Astrocyte (in vitro differentiated cells and primary cell): ENCODE results near the gene DLGAP1. TPM values are rescaled to one million over a fixed set of nuclear protein-coding genes. Genes with fewer than 3 reads are reported as not detected.

ENCODE experiments used
- DNase-seq: peaks from one replicate; pipeline ENCODE4 v3.0.0-alpha.2; 2010; ENCODE audit warnings: low read depth
- FAIRE-seq: peaks from 2 replicates; lab custom pipeline; 2011; peaks lifted over from hg19 to GRCh38; lab: Jason Lieb, UNC
- H2AFZ ChIP-seq: 2 replicates; pipeline ENCODE4 v1.6.0; 2012; ENCODE audit warnings: low read depth, low read length, inconsistent platforms
- H3K27ac ChIP-seq: 2 replicates; pipeline ENCODE4 v1.5.1; 2011; ENCODE audit warnings: low read depth, low read length, inconsistent platforms
- H3K27me3 ChIP-seq: 2 replicates; pipeline ENCODE4 v1.6.0; 2011; ENCODE audit warnings: low read length, inconsistent platforms; ENCODE audit not compliant: insufficient read depth
- H3K36me3 ChIP-seq: 2 replicates; pipeline ENCODE4 v1.5.1; 2011; ENCODE audit warnings: low read length, inconsistent platforms; ENCODE audit not compliant: insufficient read depth
- H3K4me1 ChIP-seq: 2 replicates; pipeline ENCODE4 v1.5.1; 2011; ENCODE audit warnings: low read length, inconsistent platforms; ENCODE audit not compliant: insufficient read depth
- H3K4me2 ChIP-seq: 2 replicates; pipeline ENCODE4 v1.6.0; 2012; ENCODE audit warnings: low read length, inconsistent platforms
- H3K4me3 ChIP-seq: 2 replicates; pipeline ENCODE4 v1.5.1; 2011; ENCODE audit warnings: low read depth, mild to moderate bottlenecking, low read length, inconsistent platforms; ENCODE audit not compliant: insufficient read depth
- H3K79me2 ChIP-seq: 2 replicates; pipeline ENCODE4 v1.6.0; 2012; ENCODE audit warnings: mild to moderate bottlenecking, low read length, inconsistent platforms; ENCODE audit not compliant: insufficient read depth
- H3K9ac ChIP-seq: 2 replicates; pipeline ENCODE4 v1.6.0; 2012; ENCODE audit warnings: mild to moderate bottlenecking, low read length, inconsistent platforms
- H3K9me3 ChIP-seq: 2 replicates; pipeline ENCODE4 v1.5.1; 2012; ENCODE audit warnings: low read depth, mild to moderate bottlenecking, low read length, inconsistent platforms; ENCODE audit not compliant: insufficient read depth
- H4K20me1 ChIP-seq: 2 replicates; pipeline ENCODE4 v1.6.0; 2012; ENCODE audit warnings: low read length, inconsistent platforms; ENCODE audit not compliant: insufficient read depth
- H3K27ac Mint-ChIP-seq: one replicate; pipeline ENCODE4 v1.8.0; 2021; ENCODE audit warnings: mild to moderate bottlenecking, mixed read lengths; ENCODE audit not compliant: unreplicated experiment
- H3K27me3 Mint-ChIP-seq: one replicate; pipeline ENCODE4 v1.8.0; 2021; ENCODE audit warnings: low read depth, mixed read lengths; ENCODE audit not compliant: unreplicated experiment
- H3K36me3 Mint-ChIP-seq: one replicate; pipeline ENCODE4 v1.8.0; 2021; ENCODE audit warnings: low read depth, mixed read lengths; ENCODE audit not compliant: unreplicated experiment
- H3K4me1 Mint-ChIP-seq: one replicate; pipeline ENCODE4 v1.8.0; 2021; ENCODE audit warnings: low read depth, mixed read lengths; ENCODE audit not compliant: unreplicated experiment
- H3K4me3 Mint-ChIP-seq: one replicate; pipeline ENCODE4 v1.8.0; 2021; ENCODE audit warnings: mild to moderate bottlenecking, moderate library complexity, mixed read lengths; ENCODE audit not compliant: unreplicated experiment
- H3K9me3 Mint-ChIP-seq: one replicate; pipeline ENCODE4 v1.8.0; 2021; ENCODE audit warnings: mild to moderate bottlenecking, mixed read lengths; ENCODE audit not compliant: unreplicated experiment
- CTCF ChIP-seq: IDR thresholded peaks from 2 replicates; pipeline ENCODE4 v1.5.1; 2011; ENCODE audit warnings: low read depth, mild to moderate bottlenecking, inconsistent platforms, low read length, moderate library complexity; ENCODE audit not compliant: insufficient read depth
- EZH2 ChIP-seq: IDR thresholded peaks from 2 replicates; pipeline ENCODE4 v1.6.1; 2012; ENCODE audit warnings: mild to moderate bottlenecking, low read length, inconsistent platforms; ENCODE audit not compliant: insufficient read depth
- total RNA-seq: library from RNA; stranded (reverse); gene quantifications from 2 replicates; pipeline ENCODE4 v1.2.1, GENCODE V29; 2021

DLGAP1 gene
- total RNA-seq, 1 donor from 2014 or later = 2.3 TPM

GRCh38 chr18:3458378-3458777 lies 996.7 kb downstream of the DLGAP1 start:
- Mint-ChIP-seq H3K27me3 (no peaks in the 10 kb centered on the region), H3K9me3 (peaks cover 4% of the 10 kb centered on the region), H3K4me3 (peak overlapping the region; percentile 66), H3K36me3 (peaks cover 30% of the 10 kb centered on the region), H3K27ac (peak overlapping the region; percentile 88), H3K4me1 (peaks cover 43% of the 10 kb centered on the region)
- DNase-seq (no peak), FAIRE-seq (no peak)
- Histone ChIP-seq H3K36me3 (peaks cover 28% of the 10 kb centered on the region), H2AFZ (no peak overlapping the region), H3K9me3 (no peaks in the 10 kb centered on the region), H3K79me2 (peaks cover 59% of the 10 kb centered on the region), H3K9ac (peak overlapping the region; percentile 36), H3K27me3 (no peaks in the 10 kb centered on the region), H3K4me1 (peaks cover 42% of the 10 kb centered on the region), H3K27ac (peak overlapping the region; percentile 77), H3K4me3 (no peak overlapping the region), H4K20me1 (peaks cover 20% of the 10 kb centered on the region), H3K4me2 (peak overlapping the region; percentile 52)
- TF ChIP-seq CTCF = no peak
- no peak for TF ChIP-seq EZH2

GRCh38 chr18:3457261-3457724 lies 997.8 kb downstream of the DLGAP1 start:
- Histone ChIP-seq H3K27ac (no peak overlapping the region), H3K9me3 (no peaks in the 10 kb centered on the region), H3K79me2 (peaks cover 70% of the 10 kb centered on the region), H3K36me3 (peaks cover 28% of the 10 kb centered on the region), H3K4me1 (peaks cover 50% of the 10 kb centered on the region), H3K27me3 (no peaks in the 10 kb centered on the region), H3K9ac (no peak overlapping the region), H3K4me2 (no peak overlapping the region), H3K4me3 (no peak overlapping the region), H4K20me1 (peaks cover 20% of the 10 kb centered on the region), H2AFZ (no peak overlapping the region)
- H3K4me3 Mint-ChIP-seq = peak overlapping the region; percentile 69
- H3K27ac Mint-ChIP-seq = peak overlapping the region; percentile 92
- H3K9me3 Mint-ChIP-seq = peaks cover 4% of the 10 kb centered on the region
- H3K36me3 Mint-ChIP-seq = peaks cover 37% of the 10 kb centered on the region
- TF ChIP-seq EZH2 (no peak), CTCF (no peak)
- FAIRE-seq = no peak
- peaks cover 42% of the 10 kb centered on the region for H3K4me1 Mint-ChIP-seq
- no peaks in the 10 kb centered on the region for H3K27me3 Mint-ChIP-seq
- no peak for DNase-seq

DNA sequence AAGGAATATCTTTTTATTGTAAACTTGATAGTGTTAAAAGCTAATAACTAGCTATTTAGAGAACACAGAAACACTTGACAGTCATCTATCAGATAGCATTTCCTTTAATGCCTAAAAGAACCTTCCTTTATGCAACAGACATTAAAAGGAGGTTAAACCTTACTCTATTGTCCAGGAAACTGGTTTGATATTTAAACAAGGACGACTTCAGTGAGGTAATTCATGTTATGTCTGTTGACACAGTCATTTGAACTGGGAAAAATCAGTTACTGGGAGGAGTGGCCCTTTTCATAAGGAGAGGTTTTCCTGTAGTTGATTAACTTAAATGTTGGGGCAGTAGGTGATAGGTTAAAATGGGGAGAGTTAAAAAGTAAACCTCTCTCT lies 998.4 kb downstream of the DLGAP1 start:
- Histone ChIP-seq H3K9ac (no peak overlapping the region), H3K4me3 (no peak overlapping the region), H3K36me3 (peaks cover 28% of the 10 kb centered on the region), H3K9me3 (no peaks in the 10 kb centered on the region), H3K4me1 (peaks cover 50% of the 10 kb centered on the region), H3K27ac (no peak overlapping the region), H3K4me2 (no peak overlapping the region), H2AFZ (no peak overlapping the region), H4K20me1 (peaks cover 20% of the 10 kb centered on the region), H3K27me3 (no peaks in the 10 kb centered on the region), H3K79me2 (peaks cover 76% of the 10 kb centered on the region)
- H3K27ac Mint-ChIP-seq = peak overlapping the region; percentile 92
- H3K27me3 Mint-ChIP-seq = no peaks in the 10 kb centered on the region
- no peak for FAIRE-seq
- H3K36me3 Mint-ChIP-seq = peaks cover 32% of the 10 kb centered on the region
- TF ChIP-seq EZH2 = no peak
- no peak for TF ChIP-seq CTCF
- DNase-seq = no peak
- peaks cover 40% of the 10 kb centered on the region for H3K4me1 Mint-ChIP-seq
- H3K9me3 Mint-ChIP-seq = peaks cover 2% of the 10 kb centered on the region
- H3K4me3 Mint-ChIP-seq = peak overlapping the region; percentile 95
